Mononuclear cell (primary cell): Measurements from ENCODE around the gene RFT1. TPM values are rescaled to one million over a fixed set of nuclear protein-coding genes. Genes with fewer than 3 reads are reported as not detected.

Experiments used
- H3K27me3 ChIP-seq: 2 replicates; pipeline ENCODE4 v1.6.0; 2011; ENCODE audit warnings: low read length, control low read depth; ENCODE audit not compliant: insufficient read depth
- H3K4me1 ChIP-seq: 2 replicates; pipeline ENCODE4 v1.5.1; 2011; ENCODE audit warnings: mild to moderate bottlenecking, low read length, control low read depth; ENCODE audit not compliant: insufficient read depth
- H3K4me3 ChIP-seq: 2 replicates; pipeline ENCODE4 v1.5.1; 2011; ENCODE audit warnings: mild to moderate bottlenecking, low read length, moderate library complexity
- H3K9me3 ChIP-seq: 2 replicates; pipeline ENCODE4 v1.5.1; 2011; ENCODE audit warnings: low read depth, mild to moderate bottlenecking, control low read depth, low read length
- total RNA-seq: library from RNA; depleted of rRNA; stranded (reverse); fragments of >200 nt; gene quantifications from one replicate; pipeline ENCODE4 v1.2.3, GENCODE V29; 2012

Gene RFT1
- total RNA-seq, 1 donor = 8.7 TPM

DNA sequence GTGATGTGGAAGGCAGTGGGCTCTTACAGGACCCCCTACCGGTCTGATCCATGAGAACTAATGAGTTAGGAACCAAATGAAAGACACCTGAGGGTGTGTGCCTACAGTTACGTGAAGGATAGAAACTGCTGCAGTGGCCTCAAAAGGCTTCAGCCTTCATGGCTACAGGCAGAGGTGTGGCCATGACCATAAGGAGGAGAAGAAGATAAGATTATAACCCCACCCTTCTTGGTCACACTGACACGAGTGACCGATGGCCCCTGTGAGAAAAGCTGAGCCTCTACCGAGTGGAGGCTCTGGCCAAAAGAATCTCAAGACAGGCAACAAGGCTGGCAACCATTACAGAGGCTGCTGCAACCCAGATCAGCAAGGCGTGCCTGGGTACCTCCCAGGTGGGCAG, 6.3 kb downstream of the RFT1 start:
- no peaks in the 10 kb centered on the region for H3K9me3 ChIP-seq
- no peaks in the 10 kb centered on the region for H3K27me3 ChIP-seq
- peaks cover 32% of the 10 kb centered on the region for H3K4me1 ChIP-seq
- H3K4me3 ChIP-seq = no peak overlapping the region

DNA sequence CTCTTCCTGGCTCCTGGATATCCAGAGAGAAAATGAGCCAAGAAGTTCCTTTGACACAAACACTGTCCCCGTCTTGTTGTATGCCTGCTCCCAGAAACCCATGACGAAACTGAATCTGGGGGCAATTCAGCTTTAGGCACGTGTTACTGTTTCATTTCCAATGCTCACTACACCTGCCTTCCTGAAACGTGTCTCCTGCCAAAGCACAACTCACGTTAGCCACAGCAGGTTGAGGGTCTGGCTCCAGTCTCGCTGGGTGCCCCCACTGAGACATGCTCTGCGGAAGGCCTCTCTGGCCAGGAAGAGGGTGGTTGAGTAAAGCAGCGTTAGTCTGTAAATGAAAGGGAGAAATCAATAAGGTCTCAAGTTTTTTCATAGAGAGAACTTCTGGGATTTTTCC, 6.7 kb downstream of the RFT1 start:
- Histone ChIP-seq H3K4me1 (peaks cover 30% of the 10 kb centered on the region), H3K27me3 (no peaks in the 10 kb centered on the region), H3K4me3 (no peak overlapping the region), H3K9me3 (no peaks in the 10 kb centered on the region)

- Histone ChIP-seq H3K9me3 (no peaks in the 10 kb centered on the region), H3K4me1 (peaks cover 27% of the 10 kb centered on the region), H3K4me3 (no peak overlapping the region), H3K27me3 (no peaks in the 10 kb centered on the region)
Observed at GRCh38 chr3:53122933-53123305, 7.3 kb downstream of the RFT1 start.

- Histone ChIP-seq H3K4me3 (no peak overlapping the region), H3K27me3 (no peaks in the 10 kb centered on the region), H3K4me1 (peaks cover 27% of the 10 kb centered on the region), H3K9me3 (no peaks in the 10 kb centered on the region)
Observed at GRCh38 chr3:53122255-53122932, 7.8 kb downstream of the RFT1 start.

- Histone ChIP-seq H3K4me1 (peaks cover 32% of the 10 kb centered on the region), H3K27me3 (no peaks in the 10 kb centered on the region), H3K9me3 (no peaks in the 10 kb centered on the region), H3K4me3 (no peak overlapping the region)
Observed at GRCh38 chr3:53120336-53120735, 9.9 kb downstream of the RFT1 start.

GRCh38 chr3:53116956-53117355, 13.3 kb downstream of the RFT1 start:
- Histone ChIP-seq H3K9me3 (no peaks in the 10 kb centered on the region), H3K4me1 (peaks cover 18% of the 10 kb centered on the region), H3K4me3 (no peak overlapping the region), H3K27me3 (no peaks in the 10 kb centered on the region)

- Histone ChIP-seq H3K9me3 (no peaks in the 10 kb centered on the region), H3K4me3 (no peak overlapping the region), H3K4me1 (peaks cover 27% of the 10 kb centered on the region), H3K27me3 (no peaks in the 10 kb centered on the region)
Observed at GRCh38 chr3:53114412-53115074, 15.7 kb downstream of the RFT1 start.

DNA sequence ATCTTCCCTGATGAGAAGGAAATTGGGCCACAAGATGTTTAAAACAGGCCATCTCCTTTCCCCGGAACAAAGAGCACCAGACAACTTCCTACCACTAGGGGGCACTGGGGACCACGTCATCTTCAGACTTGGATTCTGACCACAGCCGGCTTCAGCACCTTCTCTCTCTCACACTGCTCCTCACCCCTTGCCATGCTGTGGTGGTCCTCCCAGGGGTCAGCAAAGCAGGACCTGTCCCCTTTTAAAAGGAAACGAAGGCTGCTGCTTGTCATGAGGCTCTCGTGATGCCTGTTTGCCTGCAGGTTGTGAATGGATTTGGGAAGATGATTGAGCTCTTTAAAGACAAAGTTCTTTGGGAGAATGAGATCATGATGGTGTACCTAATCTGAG, 16.2 kb downstream of the RFT1 start:
- H3K27me3 ChIP-seq = no peaks in the 10 kb centered on the region
- H3K4me3 ChIP-seq = no peak overlapping the region
- H3K9me3 ChIP-seq = no peaks in the 10 kb centered on the region
- peaks cover 33% of the 10 kb centered on the region for H3K4me1 ChIP-seq

DNA sequence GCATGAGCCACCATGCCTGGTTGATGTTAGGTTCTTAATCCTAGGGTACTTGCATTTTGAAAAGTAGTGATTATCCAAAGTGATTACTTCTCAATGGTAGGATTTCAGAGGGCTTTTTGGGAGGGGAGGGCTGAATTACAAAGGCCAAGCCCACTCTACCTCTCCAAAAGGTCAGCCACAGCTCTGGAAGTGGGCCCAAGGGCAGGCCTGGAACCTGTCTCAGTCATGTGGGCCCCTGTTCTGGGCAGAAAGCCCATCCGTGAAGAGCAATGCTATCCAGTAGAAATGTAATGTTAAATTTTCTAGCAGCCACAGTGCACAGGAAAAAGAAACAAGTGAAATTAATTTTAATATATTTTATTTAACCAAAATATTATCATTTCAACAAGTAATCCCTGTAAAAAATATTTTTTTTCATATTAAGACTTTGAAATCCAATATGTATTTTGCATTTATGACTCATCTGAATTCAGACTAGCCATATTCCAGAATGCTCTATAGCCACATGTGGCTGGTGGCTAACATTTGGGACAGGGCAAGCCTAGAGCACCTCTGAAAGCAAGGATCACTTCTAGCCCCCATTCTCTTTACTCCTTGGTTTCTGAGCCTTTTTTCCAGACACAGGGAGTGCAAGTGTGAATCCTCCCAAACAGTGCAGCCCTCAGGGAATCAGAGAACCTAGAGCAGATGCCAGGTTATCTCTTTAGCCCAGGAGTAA, 16.8 kb downstream of the RFT1 start:
- no peaks in the 10 kb centered on the region for H3K9me3 ChIP-seq
- H3K4me3 ChIP-seq = no peak overlapping the region
- no peaks in the 10 kb centered on the region for H3K27me3 ChIP-seq
- peaks cover 36% of the 10 kb centered on the region for H3K4me1 ChIP-seq

DNA sequence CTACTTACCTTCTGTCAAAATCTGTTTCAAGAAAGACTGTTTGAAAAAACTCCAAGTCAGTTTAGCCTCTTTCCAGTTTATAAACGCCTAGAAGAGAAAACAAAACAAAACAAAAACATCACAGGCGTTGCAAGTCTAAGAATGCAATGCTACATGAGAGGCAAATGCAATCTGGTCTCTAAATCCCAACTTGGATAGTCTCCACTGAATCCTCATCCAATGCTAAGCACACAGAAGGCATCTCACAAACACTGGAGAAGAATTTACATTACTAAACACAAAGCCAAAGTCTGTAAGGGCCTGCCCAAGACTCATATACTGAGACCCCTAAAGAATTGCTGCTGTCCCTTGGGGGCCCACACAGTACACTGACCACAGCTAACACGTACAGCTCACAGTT, 18.4 kb downstream of the RFT1 start:
- Histone ChIP-seq H3K27me3 (no peaks in the 10 kb centered on the region), H3K9me3 (no peaks in the 10 kb centered on the region), H3K4me1 (peaks cover 36% of the 10 kb centered on the region), H3K4me3 (no peak overlapping the region)

DNA sequence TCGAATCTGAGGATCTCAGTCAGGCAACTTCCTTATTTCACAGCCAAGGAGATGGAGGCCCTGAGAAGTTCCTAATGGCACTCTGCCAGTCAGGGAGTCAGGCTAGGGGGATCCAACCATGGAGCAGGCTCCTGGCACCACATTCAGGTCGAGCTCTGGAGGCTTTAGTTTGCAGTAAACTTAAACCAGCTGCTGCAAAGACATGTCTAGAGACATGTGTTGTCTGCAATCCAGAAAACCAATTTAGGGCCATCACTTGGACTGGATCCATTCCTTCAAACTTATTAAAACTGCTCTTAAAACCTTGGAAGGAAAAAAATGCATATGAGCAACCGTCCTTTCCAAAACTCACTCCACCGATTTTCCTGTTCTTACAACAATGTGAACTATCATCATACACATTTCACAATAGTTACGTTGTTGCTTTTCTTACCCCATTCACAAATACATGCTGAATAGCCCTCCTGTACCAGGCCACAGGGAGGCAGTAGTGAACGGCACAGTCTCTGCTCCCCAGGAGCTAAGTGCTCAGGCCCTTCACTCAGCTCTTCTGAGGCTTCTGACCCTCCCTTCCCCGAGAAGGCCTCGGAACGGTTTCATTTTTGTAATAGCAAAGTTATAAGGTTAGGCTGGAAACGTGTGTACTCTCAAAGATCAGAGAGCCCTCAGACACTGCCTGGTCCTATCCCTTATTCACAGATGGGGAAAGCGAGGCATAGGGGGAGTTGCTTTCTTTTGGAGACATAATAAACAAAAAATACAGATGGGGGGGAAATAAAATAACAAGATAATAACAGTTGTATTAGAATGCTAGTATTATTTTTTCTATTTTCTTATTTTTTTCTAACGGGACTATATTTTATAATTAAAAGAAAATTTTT, 20.1 kb downstream of the RFT1 start:
- H3K4me3 ChIP-seq = no peak overlapping the region
- peaks cover 30% of the 10 kb centered on the region for H3K4me1 ChIP-seq
- H3K27me3 ChIP-seq = no peaks in the 10 kb centered on the region
- no peaks in the 10 kb centered on the region for H3K9me3 ChIP-seq

DNA sequence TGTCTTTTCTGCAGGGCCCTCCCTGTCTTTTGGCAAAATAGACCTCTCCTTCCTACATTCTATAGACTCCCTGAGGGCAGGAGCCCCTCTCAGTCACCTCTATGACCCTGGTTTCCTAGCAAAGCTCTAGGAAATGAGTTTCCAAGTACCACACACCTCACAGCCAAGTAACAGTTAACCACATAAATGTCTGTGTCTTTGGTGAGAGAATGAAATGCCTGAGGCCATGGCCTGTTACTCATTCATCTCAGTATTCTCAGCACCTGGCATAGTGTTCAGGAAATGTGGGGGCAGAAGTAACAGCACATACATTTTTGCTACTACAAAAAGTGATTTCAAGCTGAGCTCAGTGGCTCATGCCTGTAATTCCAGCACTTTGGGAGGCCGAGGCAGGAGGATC, 21.0 kb downstream of the RFT1 start:
- Histone ChIP-seq H3K4me1 (peaks cover 30% of the 10 kb centered on the region), H3K9me3 (no peaks in the 10 kb centered on the region), H3K27me3 (no peaks in the 10 kb centered on the region), H3K4me3 (no peak overlapping the region)

- Histone ChIP-seq H3K4me1 (peaks cover 54% of the 10 kb centered on the region), H3K27me3 (no peaks in the 10 kb centered on the region)
Observed at GRCh38 chr3:53104762-53105161, 25.5 kb downstream of the RFT1 start.

DNA sequence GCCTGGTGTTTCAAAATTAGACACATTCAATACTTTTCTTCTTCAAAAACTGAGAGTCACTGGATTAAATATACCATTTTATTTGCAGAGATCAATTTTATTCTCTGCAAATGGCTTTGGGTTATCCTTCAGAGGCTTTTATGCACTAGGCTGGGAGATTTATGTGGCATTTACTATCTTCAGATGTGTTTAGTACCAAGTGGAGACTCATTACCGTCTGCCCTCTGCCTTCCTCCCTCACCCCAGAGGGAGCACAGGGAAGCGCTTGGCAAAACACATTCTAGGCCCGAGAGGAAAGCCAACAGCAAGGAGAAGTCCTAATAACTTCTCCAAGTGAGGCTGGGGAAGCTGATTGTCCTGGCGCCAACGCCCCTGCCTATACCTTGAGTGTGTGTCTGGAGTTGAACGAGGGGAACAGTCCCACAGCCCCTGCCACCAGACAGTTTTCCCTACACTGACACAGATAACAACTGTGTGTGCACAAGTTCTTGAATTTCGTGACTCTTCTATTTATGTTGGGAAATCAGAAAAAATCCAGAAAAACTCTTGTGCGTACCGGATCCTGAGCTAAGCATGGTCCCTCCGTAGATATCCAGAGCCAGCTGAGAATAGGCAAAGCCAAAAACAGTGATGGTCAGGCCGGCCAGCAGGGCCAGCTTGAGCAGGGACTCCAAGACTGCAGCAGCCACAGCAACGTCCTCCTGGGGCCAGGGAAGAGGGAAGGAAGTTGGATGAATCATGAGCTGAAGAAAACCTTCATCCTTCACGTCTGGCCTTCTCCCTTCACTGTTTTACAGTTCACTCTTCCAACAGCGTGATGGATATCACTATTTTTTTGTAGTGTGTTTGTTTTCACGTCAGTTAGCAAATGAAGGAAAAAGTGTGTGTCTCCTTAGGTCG, 26.6 kb downstream of the RFT1 start:
- Histone ChIP-seq H3K4me3 (no peak overlapping the region), H3K4me1 (peaks cover 43% of the 10 kb centered on the region), H3K9me3 (no peaks in the 10 kb centered on the region), H3K27me3 (no peaks in the 10 kb centered on the region)

More at GRCh38 chr3:53104762-53105161, 25.5 kb downstream of the RFT1 start:
- Histone ChIP-seq H3K4me3 (no peak overlapping the region), H3K9me3 (no peaks in the 10 kb centered on the region)
